Neural cell (in vitro differentiated cells): ENCODE measurements around the gene CORO2A. TPM values are rescaled to one million over a fixed set of nuclear protein-coding genes. Genes with fewer than 3 reads are reported as not detected.

Source experiments
- H2AFZ ChIP-seq: fragments of 200-600, 300-800 bp; sonication (generic), shearing (Covaris generic); 2 replicates; pipeline ENCODE4 v1.6.0; 2014; ENCODE audit warnings: low read depth, mild to moderate bottlenecking, antibody characterized with exemption, low read length, moderate library complexity
- H3F3A ChIP-seq: fragments of 200-600 bp; shearing (Covaris generic); 2 replicates; pipeline ENCODE4 v1.6.1; 2016; ENCODE audit warnings: mild to moderate bottlenecking, moderate library complexity, mixed read lengths, antibody characterized with exemption, low read length; ENCODE audit not compliant: insufficient read depth, poor library complexity, severe bottlenecking
- H3K27ac ChIP-seq: fragments of 200-600, 300-800 bp; sonication (generic), shearing (Covaris generic); 2 replicates; pipeline ENCODE4 v1.5.1; 2014; ENCODE audit warnings: mild to moderate bottlenecking, low read length, moderate library complexity
- H3K27me3 ChIP-seq: fragments of 300-800, 200-600 bp; sonication (generic), shearing (Covaris generic); 2 replicates; pipeline ENCODE4 v1.6.0; 2014; ENCODE audit warnings: mild to moderate bottlenecking, low read depth, low read length, moderate library complexity; ENCODE audit not compliant: insufficient read depth
- H3K36me3 ChIP-seq: fragments of 300-800, 200-600 bp; sonication (generic), shearing (Covaris generic); 2 replicates; pipeline ENCODE4 v1.5.1; 2014; ENCODE audit warnings: mild to moderate bottlenecking, antibody characterized with exemption, low read length, moderate library complexity; ENCODE audit not compliant: insufficient read depth
- H3K4me2 ChIP-seq: fragments of 300-800, 200-600 bp; sonication (generic), shearing (Covaris generic); 2 replicates; pipeline ENCODE4 v1.6.0; 2014; ENCODE audit warnings: mild to moderate bottlenecking, low read length
- H3K4me3 ChIP-seq: fragments of 300-800, 200-600 bp; sonication (generic), shearing (Covaris generic); 2 replicates; pipeline ENCODE4 v1.5.1; 2014; ENCODE audit warnings: mild to moderate bottlenecking, low read length, moderate library complexity
- H3K79me2 ChIP-seq: fragments of 200-600 bp; shearing (Covaris generic); replicated peaks from 2 replicates; pipeline ENCODE4 v1.6.0; 2014; ENCODE audit warnings: mild to moderate bottlenecking, low read length, moderate library complexity; ENCODE audit not compliant: insufficient read depth
- H3K9ac ChIP-seq: fragments of 300-800, 200-600 bp; sonication (generic), shearing (Covaris generic); 2 replicates; pipeline ENCODE4 v1.6.1; 2016; ENCODE audit warnings: mild to moderate bottlenecking, low read length, mixed read lengths
- H3K9me2 ChIP-seq: fragments of 200-600 bp; shearing (Covaris generic); 2 replicates; pipeline ENCODE4 v1.6.1; 2016; ENCODE audit warnings: mild to moderate bottlenecking, low read length, mixed read lengths; ENCODE audit not compliant: insufficient read depth
- H3K9me3 ChIP-seq: fragments of 200-600, 300-800 bp; sonication (generic), shearing (Covaris generic); 2 replicates; pipeline ENCODE4 v1.6.1; 2016; ENCODE audit warnings: mild to moderate bottlenecking, mixed run types, low read length, moderate library complexity, mixed read lengths
- H4K20me1 ChIP-seq: fragments of 200-600 bp; shearing (Covaris generic); 2 replicates; pipeline ENCODE4 v1.6.1; 2016; ENCODE audit warnings: mild to moderate bottlenecking, mixed run types; ENCODE audit not compliant: insufficient read depth
- CTCF ChIP-seq: fragments of 450-650 bp; IDR thresholded peaks from 2 replicates; pipeline ENCODE4 v1.5.1; 2014; ENCODE audit warnings: antibody characterized with exemption, mild to moderate bottlenecking, moderate library complexity; ENCODE audit not compliant: poor library complexity, severe bottlenecking
- EP300 ChIP-seq: fragments of 450-650 bp; conservative IDR thresholded peaks from 2 replicates; pipeline ENCODE4 v1.6.1; 2014; ENCODE audit warnings: antibody characterized with exemption, mild to moderate bottlenecking, moderate library complexity; ENCODE audit not compliant: poor library complexity, severe bottlenecking
- EZH2 ChIP-seq: fragments of 200-600, 300-800 bp; shearing (Covaris generic), sonication (generic); IDR thresholded peaks from 2 replicates; pipeline ENCODE4 v1.6.1; 2014; ENCODE audit warnings: antibody characterized with exemption, low read length, borderline replicate concordance, mild to moderate bottlenecking; ENCODE audit not compliant: insufficient read depth, poor library complexity, severe bottlenecking
- MXI1 ChIP-seq: fragments of 450-650 bp; conservative IDR thresholded peaks from 2 replicates; pipeline ENCODE4 v1.6.1; 2014; ENCODE audit warnings: antibody characterized with exemption, mild to moderate bottlenecking; ENCODE audit not compliant: poor library complexity, severe bottlenecking
- POLR2AphosphoS5 ChIP-seq: IDR thresholded peaks from 2 replicates; pipeline ENCODE4 v1.6.1; 2012
- RAD21 ChIP-seq: fragments of 450-650 bp; conservative IDR thresholded peaks from 2 replicates; pipeline ENCODE4 v1.6.1; 2014; ENCODE audit warnings: antibody characterized with exemption, mild to moderate bottlenecking, moderate library complexity
- REST ChIP-seq: IDR thresholded peaks from 2 replicates; pipeline ENCODE4 v1.6.1; 2012; ENCODE audit warnings: borderline replicate concordance
- SMC3 ChIP-seq: fragments of 450-650 bp; conservative IDR thresholded peaks from 2 replicates; pipeline ENCODE4 v1.6.1; 2014; ENCODE audit warnings: antibody characterized with exemption, mild to moderate bottlenecking, moderate library complexity; ENCODE audit not compliant: poor library complexity
- TAF1 ChIP-seq: IDR thresholded peaks from 2 replicates; pipeline ENCODE4 v1.6.1; 2012; ENCODE audit warnings: low read depth
- polyA plus RNA-seq: library from polyadenylated mRNA; depleted of rRNA; stranded (reverse); fragments of >200 nt; gene quantifications from 2 replicates; pipeline ENCODE4 v1.2.3, GENCODE V29; 2014

The CORO2A gene
- polyA plus RNA-seq, 1 donor from 2014 or later, result 1.9 TPM

- H3K4me2 ChIP-seq, result no peak overlapping the region
- no peaks in the 10 kb centered on the region for H4K20me1 ChIP-seq
- H3K9ac ChIP-seq, result no peak overlapping the region
- no peaks in the 10 kb centered on the region for H3K9me2 ChIP-seq
- no peaks in the 10 kb centered on the region for H3K9me3 ChIP-seq
- no peaks in the 10 kb centered on the region for H3K36me3 ChIP-seq
- H3K79me2 ChIP-seq, result no peaks in the 10 kb centered on the region
- TF ChIP-seq TAF1 (no peak), CTCF (no peak), REST (no peak), EP300 (no peak), SMC3 (no peak), MXI1 (no peak), EZH2 (no peak), RAD21 (no peak), POLR2AphosphoS5 (no peak)
- no peaks in the 10 kb centered on the region for H3K27me3 ChIP-seq
- no peak overlapping the region for H3K27ac ChIP-seq
- H3F3A ChIP-seq, result no peaks in the 10 kb centered on the region
- no peak overlapping the region for H2AFZ ChIP-seq
- H3K4me3 ChIP-seq, result no peak overlapping the region
Measured at GRCh38 chr9:98099346-98099745, 93.1 kb downstream of the CORO2A start.

- Histone ChIP-seq H4K20me1 (no peaks in the 10 kb centered on the region), H3K9ac (no peak overlapping the region), H3F3A (no peaks in the 10 kb centered on the region), H3K4me3 (no peak overlapping the region), H3K79me2 (no peaks in the 10 kb centered on the region), H2AFZ (no peak overlapping the region), H3K9me3 (no peaks in the 10 kb centered on the region), H3K27ac (no peak overlapping the region), H3K4me2 (no peak overlapping the region), H3K36me3 (no peaks in the 10 kb centered on the region), H3K9me2 (no peaks in the 10 kb centered on the region), H3K27me3 (no peaks in the 10 kb centered on the region)
- TF ChIP-seq POLR2AphosphoS5 (no peak), RAD21 (no peak), TAF1 (no peak), EZH2 (no peak), SMC3 (no peak), EP300 (no peak), CTCF (no peak), REST (no peak), MXI1 (no peak)
Measured at GRCh38 chr9:98097836-98098235, 94.6 kb downstream of the CORO2A start.
